NCI-H146 treated with DMSO at 0.1 percent for 48 hours (cell line): Measurements from ENCODE around the gene SERTAD3.
"Not testable (repeated sequence)": the region's sequence is repeated elsewhere in the genome, so short reads cannot be mapped to it uniquely, and the experiment has no call there.

Source experiments
- DNase-seq: peaks from one replicate; lab custom pipeline; 2025; ENCODE audit not compliant: unreplicated experiment; lab: John Stamatoyannopoulos, UW

Gene SERTAD3

GRCh38 chr19:40444000-40444824, at the start of gene SERTAD3:
Gene SERTAD3, minus strand, starts transcription at chr19:40444335. Its CDS starts 2,255 bp downstream, at chr19:40442080.
- peak; percentile 91 for DNase-seq

- no peak for DNase-seq
Observed at GRCh38 chr19:40493778-40494177, 49.6 kb upstream of the SERTAD3 start.

GRCh38 chr19:40492274-40492673, 48.1 kb upstream of the SERTAD3 start:
- DNase-seq = no peak

GRCh38 chr19:40489882-40490230, 45.7 kb upstream of the SERTAD3 start:
- DNase-seq = no peak

GRCh38 chr19:40486017-40486416, 41.9 kb upstream of the SERTAD3 start:
- DNase-seq = no peak

- DNase-seq = not testable (repeated sequence)
Observed at GRCh38 chr19:40475878-40476644, 31.9 kb upstream of the SERTAD3 start.

- DNase-seq = no peak
Observed at GRCh38 chr19:40474737-40475136, 30.6 kb upstream of the SERTAD3 start.

- no peak for DNase-seq
Observed at GRCh38 chr19:40472516-40472915, 28.4 kb upstream of the SERTAD3 start.

- DNase-seq = no peak
Observed at GRCh38 chr19:40471111-40471510, 27.0 kb upstream of the SERTAD3 start.

GRCh38 chr19:40469011-40469410, 24.9 kb upstream of the SERTAD3 start:
- no peak for DNase-seq

- DNase-seq = no peak
Observed at GRCh38 chr19:40466985-40467734, 23.0 kb upstream of the SERTAD3 start, which contains the start of gene SPTBN4. Gene SPTBN4, plus strand, starts transcription at chr19:40467001. Its CDS starts 5,621 bp downstream, at chr19:40472622.

GRCh38 chr19:40466219-40466984, 22.3 kb upstream of the SERTAD3 start:
- no peak for DNase-seq

- peak; percentile 81 for DNase-seq
Observed at GRCh38 chr19:40465557-40466218, 21.6 kb upstream of the SERTAD3 start, which contains the start of gene BLVRB. Gene BLVRB, minus strand, starts transcription at chr19:40465745. Its CDS starts 57 bp downstream, at chr19:40465688.

GRCh38 chr19:40465025-40465556, 21.0 kb upstream of the SERTAD3 start:
- no peak for DNase-seq

GRCh38 chr19:40464059-40465024, 20.2 kb upstream of the SERTAD3 start:
- peak; percentile 32 for DNase-seq

GRCh38 chr19:40463587-40464037, 19.5 kb upstream of the SERTAD3 start:
- not testable (repeated sequence) for DNase-seq

GRCh38 chr19:40461669-40462221, 17.6 kb upstream of the SERTAD3 start:
- no peak for DNase-seq

- no peak for DNase-seq
Observed at GRCh38 chr19:40460185-40460584, 16.1 kb upstream of the SERTAD3 start.
